AG09309 (cell line): ENCODE data around the gene TTC7B.

Experiments used
- DNase-seq: peaks from one replicate; pipeline ENCODE4 v3.0.0-alpha.2; 2010; ENCODE audit warnings: low read depth
- H3K4me3 ChIP-seq: 2 replicates; pipeline ENCODE4 v1.5.1; 2011; ENCODE audit warnings: mild to moderate bottlenecking, low read depth, low read length, moderate library complexity; ENCODE audit not compliant: control insufficient read depth
- CTCF ChIP-seq: IDR thresholded peaks from 2 replicates; pipeline ENCODE4 v1.5.1; 2011; ENCODE audit warnings: mild to moderate bottlenecking, low read depth, low read length, inconsistent platforms; ENCODE audit not compliant: insufficient read depth, control insufficient read depth; ENCODE audit errors: missing control alignments

The TTC7B gene

GRCh38 chr14:90546767-90547166, 269.5 kb downstream of the TTC7B start:
- no peak for TF ChIP-seq CTCF
- no peak for DNase-seq

DNA sequence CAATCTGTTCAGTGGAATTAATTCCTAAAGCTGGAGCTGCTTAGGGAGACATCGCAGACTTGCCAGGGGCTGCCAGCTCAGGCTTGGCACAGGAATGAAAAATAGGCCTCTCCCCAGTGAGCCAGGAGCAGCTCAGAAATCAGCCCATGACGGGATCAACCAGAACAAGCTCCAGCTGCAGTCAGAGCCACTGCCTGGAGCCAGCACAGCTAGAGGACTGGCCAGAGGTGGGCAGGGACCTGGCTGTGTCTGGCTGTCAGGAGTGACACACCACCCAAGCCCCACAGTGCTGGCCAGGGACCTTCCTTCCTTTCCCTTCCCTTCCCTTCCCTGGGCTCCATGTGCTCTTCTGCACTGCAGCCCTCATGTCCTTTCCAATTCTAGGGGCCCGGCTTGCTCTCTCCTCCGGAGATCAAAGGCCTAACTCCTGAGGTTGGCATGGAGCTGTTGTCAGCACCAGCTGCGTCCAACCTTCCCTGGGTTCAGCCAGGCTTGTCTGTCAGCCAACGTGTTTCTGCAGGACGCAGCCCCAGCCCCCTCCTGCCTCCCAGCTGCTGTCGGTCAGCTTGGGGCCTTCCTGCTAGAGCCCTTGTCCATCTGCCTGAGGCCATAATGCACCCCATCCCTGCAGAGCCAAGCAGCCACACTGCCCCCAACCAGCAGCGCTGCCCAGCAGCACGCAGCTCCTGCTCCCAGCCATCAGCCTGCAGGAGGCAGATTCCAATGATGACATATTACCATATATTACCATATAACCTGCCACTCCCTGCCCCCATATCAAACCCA, 270.1 kb downstream of the TTC7B start:
- TF ChIP-seq CTCF = no peak
- no peak for DNase-seq
- H3K4me3 ChIP-seq = no peak overlapping the region

More at GRCh38 chr14:90546767-90547166, 269.5 kb downstream of the TTC7B start:
- no peak overlapping the region for H3K4me3 ChIP-seq

- DNase-seq = no peak
- H3K4me3 ChIP-seq = no peak overlapping the region
- TF ChIP-seq CTCF = no peak
Measured at GRCh38 chr14:90545382-90545781, 270.8 kb downstream of the TTC7B start.

GRCh38 chr14:90544971-90545370, 271.3 kb downstream of the TTC7B start:
- DNase-seq = no peak
- H3K4me3 ChIP-seq = no peak overlapping the region
- no peak for TF ChIP-seq CTCF

DNA sequence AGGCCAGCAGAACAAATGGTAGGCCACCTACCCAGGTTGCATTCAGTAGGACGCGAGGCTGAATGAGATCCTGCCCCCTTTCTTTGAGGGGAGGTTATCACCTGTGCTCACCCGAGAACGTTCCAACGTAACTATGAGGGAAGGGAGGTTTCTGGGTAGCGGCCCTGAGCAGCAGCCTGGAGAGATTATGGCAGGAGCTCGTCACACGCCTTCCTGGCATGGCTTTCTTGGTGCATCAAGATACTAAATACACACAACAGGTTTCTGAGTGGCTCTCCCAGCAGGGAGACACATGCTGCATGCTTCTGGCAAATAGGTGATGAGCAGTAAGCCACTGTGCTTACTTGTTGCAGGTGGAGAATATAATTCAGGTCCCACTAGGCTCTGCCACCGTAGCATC, 271.7 kb downstream of the TTC7B start:
- DNase-seq = no peak
- H3K4me3 ChIP-seq = no peak overlapping the region
- TF ChIP-seq CTCF = no peak

DNA sequence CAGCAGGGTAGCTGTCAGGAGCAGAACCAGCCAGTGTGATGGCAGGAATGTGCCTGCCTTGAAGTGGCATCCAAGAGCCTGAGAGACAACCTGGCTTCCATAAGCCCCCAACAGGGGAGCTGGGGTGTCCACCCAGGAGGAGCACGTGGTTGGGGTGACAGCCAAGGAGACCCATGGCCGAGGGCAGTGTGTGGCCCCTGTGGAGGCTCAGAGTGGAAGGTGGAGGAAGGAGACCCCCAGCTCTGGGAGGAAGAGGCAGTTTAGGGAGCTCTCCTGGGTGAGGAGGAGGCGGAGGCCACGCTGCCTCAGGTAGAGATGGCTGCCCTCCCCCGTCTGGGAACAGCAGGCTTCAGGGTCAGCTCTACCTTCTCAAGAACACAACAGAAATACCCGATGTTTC, 272.4 kb downstream of the TTC7B start:
- no peak for DNase-seq
- H3K4me3 ChIP-seq = no peak overlapping the region
- TF ChIP-seq CTCF = no peak
